ENCODE measurements around the gene ERBB2. TPM values are rescaled to one million over a fixed set of nuclear protein-coding genes. Genes with fewer than 3 reads are reported as not detected.
"Not testable (repeated sequence)": the region's sequence is repeated elsewhere in the genome, so short reads cannot be mapped to it uniquely, and the experiment has no call there.

ERBB2 gene
- total and polyA plus RNA-seq, 4 donors, result 32.8 to 92.5 (median 49.0) TPM

- not testable (repeated sequence) for H3K27me3 ChIP-seq (ENCODE audit: control insufficient read depth, insufficient read depth, low read length); H3K27ac ChIP-seq (ENCODE audit: low read depth, low read length); DNase-seq (ENCODE audit: low read depth in 4 of 6, low spot score in 6 of 6); H3K9me3 ChIP-seq (ENCODE audit: control insufficient read depth, insufficient read depth, low read length); H3K4me3 ChIP-seq (ENCODE audit: low read depth, low read length)
- Histone ChIP-seq H3K36me3 (ENCODE audit: control insufficient read depth, insufficient read depth, low read length) (peaks cover 54% of the 10 kb centered on the region), H3K4me1 (ENCODE audit: control insufficient read depth, insufficient read depth, low read length) (peaks cover 12% of the 10 kb centered on the region)
- WGBS (ENCODE audit: insufficient coverage), result 93% methylated on average over 10 of the region's 11 CpGs
Measured at GRCh38 chr17:39711071-39711470, 11.2 kb downstream of the ERBB2 start.

GRCh38 chr17:39711851-39712250 lies 12.0 kb downstream of the ERBB2 start:
- H3K27ac ChIP-seq (ENCODE audit: low read depth, low read length), result no peak overlapping the region
- 93% methylated on average over 9 of the region's 10 CpGs for WGBS (ENCODE audit: insufficient coverage)
- no peaks in the 10 kb centered on the region for H3K9me3 ChIP-seq (ENCODE audit: control insufficient read depth, insufficient read depth, low read length)
- no peak for DNase-seq (ENCODE audit: low read depth in 4 of 6, low spot score in 6 of 6)
- peaks cover 60% of the 10 kb centered on the region for H3K36me3 ChIP-seq (ENCODE audit: control insufficient read depth, insufficient read depth, low read length)
- H3K27me3 ChIP-seq (ENCODE audit: control insufficient read depth, insufficient read depth, low read length), result no peaks in the 10 kb centered on the region
- H3K4me1 ChIP-seq (ENCODE audit: control insufficient read depth, insufficient read depth, low read length), result peaks cover 4% of the 10 kb centered on the region
- no peak overlapping the region for H3K4me3 ChIP-seq (ENCODE audit: low read depth, low read length)

- Histone ChIP-seq H3K4me1 (ENCODE audit: control insufficient read depth, insufficient read depth, low read length) (no peaks in the 10 kb centered on the region), H3K9me3 (ENCODE audit: control insufficient read depth, insufficient read depth, low read length) (no peaks in the 10 kb centered on the region), H3K27ac (ENCODE audit: low read depth, low read length) (no peak overlapping the region), H3K4me3 (ENCODE audit: low read depth, low read length) (no peak overlapping the region), H3K27me3 (ENCODE audit: control insufficient read depth, insufficient read depth, low read length) (no peaks in the 10 kb centered on the region), H3K36me3 (ENCODE audit: control insufficient read depth, insufficient read depth, low read length) (peaks cover 48% of the 10 kb centered on the region)
- 91% methylated on average over 3 of the region's 4 CpGs for WGBS (ENCODE audit: insufficient coverage)
- no peak for DNase-seq (ENCODE audit: low read depth in 4 of 6, low spot score in 6 of 6)
Measured at GRCh38 chr17:39714234-39714633, 14.4 kb downstream of the ERBB2 start.

- H3K4me3 ChIP-seq (ENCODE audit: low read depth, low read length), result no peak overlapping the region
- H3K36me3 ChIP-seq (ENCODE audit: control insufficient read depth, insufficient read depth, low read length), result peaks cover 42% of the 10 kb centered on the region
Measured at GRCh38 chr17:39715375-39716072, 15.7 kb downstream of the ERBB2 start.

GRCh38 chr17:39716073-39716818 lies 16.4 kb downstream of the ERBB2 start:
- H3K4me3 ChIP-seq (ENCODE audit: low read depth, low read length), result no peak overlapping the region
- H3K27me3 ChIP-seq (ENCODE audit: control insufficient read depth, insufficient read depth, low read length), result no peaks in the 10 kb centered on the region
- H3K36me3 ChIP-seq (ENCODE audit: control insufficient read depth, insufficient read depth, low read length), result peaks cover 39% of the 10 kb centered on the region
- H3K4me1 ChIP-seq (ENCODE audit: control insufficient read depth, insufficient read depth, low read length), result no peaks in the 10 kb centered on the region
- DNase-seq (ENCODE audit: low read depth in 4 of 6, low spot score in 6 of 6), result no peak
- no peak overlapping the region for H3K27ac ChIP-seq (ENCODE audit: low read depth, low read length)
- no peaks in the 10 kb centered on the region for H3K9me3 ChIP-seq (ENCODE audit: control insufficient read depth, insufficient read depth, low read length)
- 90% methylated on average over 14 of the region's 15 CpGs for WGBS (ENCODE audit: insufficient coverage)

More at GRCh38 chr17:39715375-39716072, 15.7 kb downstream of the ERBB2 start:
- Histone ChIP-seq H3K27me3 (ENCODE audit: control insufficient read depth, insufficient read depth, low read length) (no peaks in the 10 kb centered on the region), H3K27ac (ENCODE audit: low read depth, low read length) (no peak overlapping the region), H3K4me1 (ENCODE audit: control insufficient read depth, insufficient read depth, low read length) (no peaks in the 10 kb centered on the region), H3K9me3 (ENCODE audit: control insufficient read depth, insufficient read depth, low read length) (no peaks in the 10 kb centered on the region)
- 95% methylated on average over 18 of the region's 18 CpGs for WGBS (ENCODE audit: insufficient coverage)
- DNase-seq (ENCODE audit: low read depth in 4 of 6, low spot score in 6 of 6), result no peak

- Histone ChIP-seq H3K36me3 (ENCODE audit: control insufficient read depth, insufficient read depth, low read length) (peaks cover 38% of the 10 kb centered on the region), H3K4me1 (ENCODE audit: control insufficient read depth, insufficient read depth, low read length) (no peaks in the 10 kb centered on the region), H3K27ac (ENCODE audit: low read depth, low read length) (no peak overlapping the region), H3K4me3 (ENCODE audit: low read depth, low read length) (no peak overlapping the region), H3K9me3 (ENCODE audit: control insufficient read depth, insufficient read depth, low read length) (no peaks in the 10 kb centered on the region), H3K27me3 (ENCODE audit: control insufficient read depth, insufficient read depth, low read length) (no peaks in the 10 kb centered on the region)
- DNase-seq (ENCODE audit: low read depth in 4 of 6, low spot score in 6 of 6), result no peak
- 94% methylated on average over 9 of the region's 11 CpGs for WGBS (ENCODE audit: insufficient coverage)
Measured at GRCh38 chr17:39716879-39717536, 17.1 kb downstream of the ERBB2 start.

- no peak for DNase-seq (ENCODE audit: low read depth in 4 of 6, low spot score in 6 of 6)
- Histone ChIP-seq H3K4me3 (ENCODE audit: low read depth, low read length) (no peak overlapping the region), H3K36me3 (ENCODE audit: control insufficient read depth, insufficient read depth, low read length) (peaks cover 38% of the 10 kb centered on the region), H3K9me3 (ENCODE audit: control insufficient read depth, insufficient read depth, low read length) (no peaks in the 10 kb centered on the region), H3K27me3 (ENCODE audit: control insufficient read depth, insufficient read depth, low read length) (no peaks in the 10 kb centered on the region), H3K4me1 (ENCODE audit: control insufficient read depth, insufficient read depth, low read length) (no peaks in the 10 kb centered on the region), H3K27ac (ENCODE audit: low read depth, low read length) (no peak overlapping the region)
- WGBS (ENCODE audit: insufficient coverage), result 78% methylated on average over 4 of the region's 6 CpGs
Measured at GRCh38 chr17:39717660-39718059, 17.8 kb downstream of the ERBB2 start.

GRCh38 chr17:39719563-39720355 lies 19.9 kb downstream of the ERBB2 start:
- no peaks in the 10 kb centered on the region for H3K27me3 ChIP-seq (ENCODE audit: control insufficient read depth, insufficient read depth, low read length)
- H3K9me3 ChIP-seq (ENCODE audit: control insufficient read depth, insufficient read depth, low read length), result no peaks in the 10 kb centered on the region
- peaks cover 54% of the 10 kb centered on the region for H3K36me3 ChIP-seq (ENCODE audit: control insufficient read depth, insufficient read depth, low read length)
- H3K4me3 ChIP-seq (ENCODE audit: low read depth, low read length), result no peak overlapping the region
- WGBS (ENCODE audit: insufficient coverage), result 91% methylated on average over 2 of the region's 7 CpGs
- no peaks in the 10 kb centered on the region for H3K4me1 ChIP-seq (ENCODE audit: control insufficient read depth, insufficient read depth, low read length)
- H3K27ac ChIP-seq (ENCODE audit: low read depth, low read length), result no peak overlapping the region
- DNase-seq (ENCODE audit: low read depth in 4 of 6, low spot score in 6 of 6), result no peak

GRCh38 chr17:39722104-39722503 lies 22.2 kb downstream of the ERBB2 start:
- 100% methylated on average over 3 of the region's 6 CpGs for WGBS (ENCODE audit: insufficient coverage)
- Histone ChIP-seq H3K36me3 (ENCODE audit: control insufficient read depth, insufficient read depth, low read length) (peaks cover 54% of the 10 kb centered on the region), H3K27ac (ENCODE audit: low read depth, low read length) (no peak overlapping the region), H3K4me1 (ENCODE audit: control insufficient read depth, insufficient read depth, low read length) (no peaks in the 10 kb centered on the region), H3K4me3 (ENCODE audit: low read depth, low read length) (no peak overlapping the region), H3K27me3 (ENCODE audit: control insufficient read depth, insufficient read depth, low read length) (no peaks in the 10 kb centered on the region), H3K9me3 (ENCODE audit: control insufficient read depth, insufficient read depth, low read length) (no peaks in the 10 kb centered on the region)
- no peak for DNase-seq (ENCODE audit: low read depth in 4 of 6, low spot score in 6 of 6)
